Amniotic epithelial cell (primary cell): ENCODE measurements around the gene TSHZ1.

ENCODE experiments used
- DNase-seq: peaks from one replicate; pipeline ENCODE4 v3.0.0-alpha.2; 2010; ENCODE audit warnings: low read depth

Gene TSHZ1

GRCh38 chr18:75249672-75250470 lies 39.3 kb downstream of the TSHZ1 start:
- no peak for DNase-seq

DNA sequence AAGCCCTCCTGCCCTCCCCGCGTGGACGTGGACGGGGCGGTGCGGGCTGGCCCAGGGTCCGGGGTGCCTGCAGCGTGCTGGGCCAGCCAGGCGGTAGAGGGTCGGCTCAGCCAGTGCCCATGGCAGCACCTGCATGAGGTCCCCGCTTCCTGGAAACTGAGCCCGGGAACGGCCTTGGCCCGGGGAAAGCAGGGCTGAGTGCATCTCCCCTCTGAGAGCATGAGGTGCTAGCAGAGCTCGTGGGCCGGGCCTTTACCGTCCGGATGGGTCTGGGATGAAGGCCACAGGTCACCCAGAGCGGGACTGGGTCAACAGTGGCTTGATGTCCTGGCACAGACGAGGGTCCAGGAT lies 39.8 kb downstream of the TSHZ1 start:
- no peak for DNase-seq

GRCh38 chr18:75251466-75251865 lies 40.9 kb downstream of the TSHZ1 start:
- no peak for DNase-seq

- DNase-seq, result no peak
Measured at GRCh38 chr18:75252136-75252535, 41.5 kb downstream of the TSHZ1 start.

GRCh38 chr18:75253043-75253442 lies 42.4 kb downstream of the TSHZ1 start:
- no peak for DNase-seq

- DNase-seq, result peak; percentile 65
Measured at GRCh38 chr18:75253784-75254183, 43.2 kb downstream of the TSHZ1 start.

GRCh38 chr18:75255094-75255493 lies 44.5 kb downstream of the TSHZ1 start:
- no peak for DNase-seq

- no peak for DNase-seq
Measured at GRCh38 chr18:75256376-75256775, 45.8 kb downstream of the TSHZ1 start.

- no peak for DNase-seq
Measured at GRCh38 chr18:75257605-75258004, 47.0 kb downstream of the TSHZ1 start.

DNA sequence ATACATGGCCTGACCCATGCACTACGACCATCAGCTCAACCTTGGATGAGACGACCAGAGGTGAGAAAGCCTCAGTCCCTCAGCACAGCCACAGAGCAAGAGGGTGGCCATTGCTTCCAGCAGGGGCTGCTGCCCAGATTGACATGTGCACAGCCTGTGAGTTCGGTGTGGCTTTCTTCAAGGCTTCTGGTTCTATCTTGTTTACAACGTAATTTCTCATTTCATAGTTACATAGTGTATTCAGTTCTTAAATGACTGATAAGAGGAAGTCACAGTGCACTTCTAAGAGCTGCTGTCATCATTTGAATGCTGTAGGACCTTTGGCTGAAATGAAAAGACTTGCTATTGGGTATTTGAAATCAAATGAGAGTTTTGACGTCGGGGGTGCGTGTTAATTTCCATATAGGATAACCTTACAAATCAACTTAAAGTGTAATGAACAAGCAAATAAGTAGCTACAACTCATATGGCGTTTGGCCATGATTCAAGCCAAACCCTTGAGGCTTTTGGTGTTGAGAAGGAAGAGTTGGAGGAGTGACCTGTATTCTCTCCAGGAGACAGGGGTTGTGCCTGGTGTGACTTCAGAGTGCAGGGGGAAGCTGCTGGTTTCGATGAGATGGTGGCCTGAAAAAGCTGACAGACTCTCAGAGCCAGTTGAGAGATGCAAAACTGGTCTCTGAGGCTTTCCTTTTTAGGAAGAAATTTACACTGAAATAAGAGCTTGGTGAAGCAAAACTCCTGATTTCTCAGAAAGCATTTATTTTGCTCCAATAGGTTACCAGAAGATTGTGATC lies 51.0 kb downstream of the TSHZ1 start:
- DNase-seq, result no peak

DNA sequence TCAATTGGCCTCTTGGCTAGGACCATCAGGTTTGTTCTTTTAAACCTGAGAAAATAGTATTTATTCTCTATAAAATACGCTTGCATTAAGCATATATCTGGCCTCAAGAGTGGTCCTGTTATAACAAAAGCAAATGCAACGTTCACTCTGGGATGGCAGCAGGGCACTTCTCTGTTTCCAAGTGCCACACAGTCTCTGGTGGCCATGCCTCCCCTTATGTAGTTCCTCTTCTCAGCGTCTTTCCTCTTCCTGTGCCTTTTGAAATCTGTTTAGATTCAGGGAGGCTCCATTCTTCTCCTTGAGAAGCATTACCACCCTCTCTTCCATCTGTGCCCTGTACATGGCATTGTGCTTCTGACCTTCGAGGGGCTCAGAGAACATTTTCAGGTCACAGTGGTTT lies 51.9 kb downstream of the TSHZ1 start:
- DNase-seq, result no peak

DNA sequence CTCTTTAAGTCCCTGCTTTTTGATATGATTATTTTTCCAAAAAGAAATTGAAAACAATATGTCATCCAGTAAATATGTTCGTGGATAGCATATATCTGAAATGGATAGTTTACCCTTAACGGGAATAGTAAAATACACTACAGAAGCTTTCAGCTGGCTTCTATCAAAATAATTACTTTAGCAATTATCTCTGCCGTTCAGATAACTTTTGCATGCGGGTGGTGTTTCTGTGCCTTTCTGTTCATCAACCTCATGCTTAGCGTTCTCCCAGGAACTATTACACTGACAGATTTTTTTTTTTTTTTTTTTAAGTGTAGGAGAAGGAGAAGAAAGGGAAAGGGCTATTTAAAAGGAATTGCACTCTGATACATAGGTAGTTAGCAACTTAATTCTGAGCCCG lies 53.6 kb downstream of the TSHZ1 start:
- no peak for DNase-seq

GRCh38 chr18:75264926-75265597 lies 54.5 kb downstream of the TSHZ1 start:
- no peak for DNase-seq

DNA sequence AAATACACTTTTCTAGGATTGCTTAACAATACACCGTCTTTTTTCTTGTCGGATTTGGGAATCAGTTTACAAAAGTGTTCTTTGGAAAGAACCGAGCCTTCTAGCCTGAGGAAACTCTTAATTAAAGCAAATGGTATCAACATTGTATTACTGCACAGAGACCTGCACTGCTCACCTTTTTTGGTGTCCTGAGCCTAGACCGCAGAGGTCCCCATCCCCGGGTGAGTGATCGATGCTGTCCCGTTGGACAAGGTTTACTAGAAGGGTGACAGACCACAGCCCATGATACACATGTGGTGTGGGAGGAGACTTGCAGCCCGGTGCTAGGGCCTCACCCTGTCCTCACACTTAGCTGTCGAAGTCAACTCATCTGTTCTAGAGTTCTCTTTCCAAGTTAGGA lies 55.3 kb downstream of the TSHZ1 start:
- no peak for DNase-seq

DNA sequence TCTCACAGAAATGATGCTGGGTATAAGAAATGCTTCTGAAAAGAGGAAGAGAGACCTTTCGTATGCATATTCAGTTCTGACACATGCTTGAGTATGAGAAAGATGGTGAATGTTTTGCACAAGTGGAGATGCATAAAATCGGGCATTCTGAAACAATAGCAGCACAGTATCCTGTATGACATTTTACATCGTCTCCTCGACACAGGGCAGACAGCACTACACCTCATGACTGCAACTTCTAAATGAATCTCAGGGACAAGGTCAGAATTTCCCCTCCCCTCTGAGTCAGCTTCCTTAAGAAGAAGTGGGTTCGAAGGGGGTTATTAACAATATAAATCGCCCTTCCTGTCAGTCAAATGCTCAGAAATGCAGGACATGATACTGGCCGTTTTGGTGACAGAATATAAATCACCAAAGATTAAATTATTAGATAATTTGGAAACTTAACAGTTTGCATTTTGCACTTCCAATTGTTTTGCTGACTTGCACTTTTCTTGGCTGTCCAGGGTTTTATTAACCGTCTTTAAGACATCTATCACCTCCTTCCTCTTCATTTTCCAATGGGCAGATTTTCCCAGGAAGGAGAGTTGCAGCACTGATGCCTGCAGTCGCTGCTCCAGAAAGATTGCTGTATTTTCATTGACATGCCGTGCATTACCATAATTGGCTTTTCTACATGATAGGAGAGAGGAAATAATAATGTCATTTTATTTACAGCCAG lies 57.2 kb downstream of the TSHZ1 start:
- DNase-seq, result no peak

DNA sequence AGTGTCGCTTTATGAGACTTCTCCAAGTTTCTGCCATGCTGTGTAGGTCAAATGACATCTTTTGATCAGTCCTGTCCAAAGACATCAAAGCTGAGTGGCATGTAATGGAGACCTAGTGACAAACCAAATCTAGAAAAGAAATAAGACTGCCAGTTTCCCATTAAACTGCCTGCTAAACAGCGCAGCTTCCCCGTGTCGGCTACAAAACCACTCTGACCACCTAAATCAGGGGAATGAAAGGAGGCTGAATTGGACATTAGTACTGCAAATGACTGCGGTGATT lies 57.7 kb downstream of the TSHZ1 start:
- DNase-seq, result no peak

DNA sequence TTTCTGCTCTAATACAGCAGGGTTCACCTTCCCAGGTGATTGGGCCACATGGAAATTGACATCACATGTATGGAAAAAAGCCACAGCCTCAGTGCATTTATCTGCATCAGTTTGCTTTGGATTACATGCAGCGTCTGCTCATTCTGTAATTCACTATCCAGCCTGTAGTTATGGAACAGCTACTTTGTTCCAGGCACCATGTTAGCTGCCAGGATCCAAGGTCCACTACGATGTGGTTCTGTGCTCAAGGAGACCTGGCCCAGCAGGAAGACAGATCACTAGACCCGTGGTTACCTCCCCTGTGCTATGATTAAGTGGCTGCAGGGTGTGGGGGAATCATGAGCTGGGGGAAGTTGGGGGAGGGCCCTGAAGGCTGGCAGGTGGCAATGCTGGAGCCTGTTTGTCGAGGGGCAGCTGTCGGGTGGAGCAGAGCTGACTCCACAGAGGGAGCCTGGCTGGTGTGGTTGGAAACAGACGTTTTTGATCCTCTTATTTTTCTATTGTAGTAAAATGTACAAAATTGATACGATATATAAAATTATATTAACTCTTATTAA lies 58.6 kb downstream of the TSHZ1 start:
- DNase-seq, result no peak

GRCh38 chr18:75269696-75270095 lies 59.1 kb downstream of the TSHZ1 start:
- no peak for DNase-seq

- DNase-seq, result no peak
Measured at GRCh38 chr18:75271952-75272351, 61.4 kb downstream of the TSHZ1 start.

GRCh38 chr18:75273817-75274216 lies 63.2 kb downstream of the TSHZ1 start:
- no peak for DNase-seq

- DNase-seq, result no peak
Measured at GRCh38 chr18:75275226-75275625, 64.6 kb downstream of the TSHZ1 start.
